ENCODE measurements around the gene ARHGEF12.

ARHGEF12 gene

GRCh38 chr11:120482149-120482548 lies 145.9 kb downstream of the ARHGEF12 start:
- H3K4me3 ChIP-seq = no peak overlapping the region
- H3K4me1 ChIP-seq = no peaks in the 10 kb centered on the region
- no peaks in the 10 kb centered on the region for H3K27me3 ChIP-seq
- peaks cover 80 to 99% (median 89%) of the 10 kb centered on the region in 3 donors for H3K36me3 ChIP-seq
- H3K27ac ChIP-seq = no peak overlapping the region
- H3K9me3 ChIP-seq = no peaks in the 10 kb centered on the region
- DNase-seq = no peak
- TF ChIP-seq CTCF (IDR thresholded peaks at IDR 0.05) = no peak
- intact Hi-C loops (cut with DNase I; ENCODE audit: low total_unique reads) = no loop called here

DNA sequence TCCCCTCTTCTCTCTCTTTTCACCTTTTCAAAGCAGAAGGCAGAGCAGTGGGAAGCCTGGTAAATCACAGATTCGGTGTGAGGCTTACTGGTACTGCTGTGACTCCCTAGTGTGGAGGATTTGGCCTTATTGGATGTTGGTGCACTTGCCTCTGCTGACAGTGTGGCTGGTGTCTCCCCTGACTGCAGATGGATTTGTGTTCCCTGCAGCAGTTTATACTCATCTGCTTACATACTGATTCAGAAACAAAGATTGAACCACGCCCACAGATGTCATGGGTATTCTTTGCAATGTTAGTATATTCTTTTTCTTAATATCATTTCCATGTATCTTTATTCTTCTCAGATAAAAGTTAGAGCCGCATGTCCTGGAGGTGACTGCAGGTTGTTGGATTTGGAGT lies 148.5 kb downstream of the ARHGEF12 start:
- Histone ChIP-seq H3K9me3 (no peaks in the 10 kb centered on the region), H3K27ac (no peak overlapping the region), H3K36me3 (peaks cover 56 to 74% (median 66%) of the 10 kb centered on the region in 3 donors), H3K4me3 (no peak overlapping the region), H3K27me3 (no peaks in the 10 kb centered on the region), H3K4me1 (no peaks in the 10 kb centered on the region)
- intact Hi-C loops (cut with DNase I; ENCODE audit: low total_unique reads) = no loop called here
- no peak for TF ChIP-seq CTCF (IDR thresholded peaks at IDR 0.05)
- no peak for DNase-seq

DNA sequence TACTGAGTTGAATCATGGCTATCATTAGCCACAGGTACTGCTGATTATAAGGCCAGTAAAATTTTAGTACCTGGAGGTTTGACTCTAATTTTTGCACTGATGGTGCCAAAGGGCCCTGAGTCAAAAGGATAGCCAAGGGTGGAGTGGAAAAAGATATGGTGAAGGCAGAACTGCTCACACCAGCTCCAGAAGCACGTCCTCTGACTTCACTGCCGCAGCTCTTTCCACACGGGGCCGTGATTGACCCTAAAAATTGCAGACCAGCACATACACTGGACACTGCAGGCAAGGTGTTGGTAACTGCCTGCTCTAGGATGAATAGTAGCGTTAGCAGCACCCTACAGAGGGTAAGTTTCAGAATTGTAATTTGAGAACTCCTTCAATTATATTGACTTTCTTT lies 149.9 kb downstream of the ARHGEF12 start:
- Histone ChIP-seq H3K4me3 (no peak overlapping the region), H3K36me3 (peaks cover 49 to 66% (median 52%) of the 10 kb centered on the region in 3 donors), H3K4me1 (no peaks in the 10 kb centered on the region), H3K27me3 (no peaks in the 10 kb centered on the region), H3K27ac (no peak overlapping the region), H3K9me3 (no peaks in the 10 kb centered on the region)
- no peak for DNase-seq
- intact Hi-C loops (cut with DNase I; ENCODE audit: low total_unique reads) = no loop called here
- TF ChIP-seq CTCF (IDR thresholded peaks at IDR 0.05) = no peak

DNA sequence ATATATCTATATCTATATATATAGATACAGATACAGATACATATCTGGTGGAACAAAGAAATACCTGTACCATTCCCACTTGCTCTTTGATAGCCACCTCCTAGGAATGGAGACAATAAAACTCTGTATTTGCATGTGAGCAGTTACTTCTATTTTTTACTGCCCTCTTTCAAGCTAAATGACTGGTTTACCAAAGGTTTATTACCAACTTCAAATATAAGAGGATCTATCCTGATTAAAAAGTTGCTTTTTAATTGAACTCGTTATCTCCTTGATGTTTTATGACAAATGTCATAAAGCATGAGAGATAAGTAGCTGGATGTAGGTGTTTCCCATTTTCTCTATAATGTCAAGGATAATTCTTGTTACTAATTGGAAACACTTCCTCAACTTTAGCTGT lies 153.6 kb downstream of the ARHGEF12 start:
- intact Hi-C loops (cut with DNase I; ENCODE audit: low total_unique reads) = no loop called here
- H3K9me3 ChIP-seq = no peaks in the 10 kb centered on the region
- no peak for DNase-seq

DNA sequence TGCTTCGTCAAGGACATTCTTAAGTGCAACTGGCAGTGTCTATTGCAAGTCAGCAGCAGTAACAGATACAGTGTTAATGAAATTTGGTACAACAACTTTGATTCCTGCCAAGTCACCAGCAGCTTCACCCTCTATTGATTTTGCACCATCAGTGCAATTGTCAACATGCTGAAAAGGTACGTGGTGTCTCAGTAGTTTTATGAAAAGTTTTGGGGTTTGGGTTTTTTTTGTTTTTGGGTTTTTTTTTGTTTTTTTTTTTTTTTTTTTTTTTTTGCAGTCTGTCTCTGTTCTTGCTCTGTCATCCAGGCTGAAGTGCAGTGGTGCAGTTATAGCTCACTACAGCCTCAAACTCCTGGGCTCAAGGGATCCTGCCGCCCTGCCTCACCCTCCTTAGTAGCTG lies 156.3 kb downstream of the ARHGEF12 start:
- intact Hi-C loops (cut with DNase I; ENCODE audit: low total_unique reads) = no loop called here
- Histone ChIP-seq H3K4me1 (no peaks in the 10 kb centered on the region), H3K9me3 (no peaks in the 10 kb centered on the region), H3K4me3 (no peak overlapping the region), H3K27me3 (no peaks in the 10 kb centered on the region), H3K27ac (no peak overlapping the region), H3K36me3 (peaks cover 0 to 10% (median 6%) of the 10 kb centered on the region in 3 donors)
- DNase-seq = no peak
- no peak for TF ChIP-seq CTCF (IDR thresholded peaks at IDR 0.05)

More for the DNA sequence above, 153.6 kb downstream of the ARHGEF12 start:
- Histone ChIP-seq H3K27ac (no peak overlapping the region), H3K4me1 (no peaks in the 10 kb centered on the region), H3K27me3 (no peaks in the 10 kb centered on the region), H3K36me3 (peaks cover 21 to 34% (median 21%) of the 10 kb centered on the region in 3 donors), H3K4me3 (no peak overlapping the region)
- TF ChIP-seq CTCF (IDR thresholded peaks at IDR 0.05) = no peak

GRCh38 chr11:120494595-120494994 lies 158.4 kb downstream of the ARHGEF12 start:
- Histone ChIP-seq H3K4me1 (no peaks in the 10 kb centered on the region), H3K9me3 (no peaks in the 10 kb centered on the region), H3K4me3 (no peak overlapping the region), H3K27ac (no peak overlapping the region), H3K27me3 (no peaks in the 10 kb centered on the region), H3K36me3 (peaks cover 0 to 10% (median 6%) of the 10 kb centered on the region in 3 donors)
- intact Hi-C loops (cut with DNase I; ENCODE audit: low total_unique reads) = no loop called here
- DNase-seq = no peak
- no peak for TF ChIP-seq CTCF (IDR thresholded peaks at IDR 0.05)
